GM21717 (cell line): ENCODE results near the gene OR1B1.
"Not testable (repeated sequence)": the region's sequence is repeated elsewhere in the genome, so short reads cannot be mapped to it uniquely, and the experiment has no call there.

Source experiments
- ATAC-seq: cut with Tn5 transposase; IDR thresholded peaks from one replicate; pipeline ENCODE4 v1.9.1; 2021; ENCODE audit warnings: mild to moderate bottlenecking, moderate library complexity; ENCODE audit not compliant: unreplicated experiment

Gene OR1B1

GRCh38 chr9:122657527-122657926 lies at the start of gene OR1B1:
Gene OR1B1 (minus strand): TSS chr9:122657627.
- ATAC-seq: no peak

GRCh38 chr9:122695696-122696095 lies 38.3 kb upstream of the OR1B1 start:
- ATAC-seq: no peak

GRCh38 chr9:122684851-122685250 lies 27.4 kb upstream of the OR1B1 start:
- no peak for ATAC-seq

- ATAC-seq: no peak
Observed at GRCh38 chr9:122672481-122672880, 15.1 kb upstream of the OR1B1 start.

GRCh38 chr9:122661416-122661815 lies 4.0 kb upstream of the OR1B1 start, which contains the start of gene OR1L1:
Gene OR1L1 (plus strand): TSS chr9:122661716. CDS start chr9:122661716, 0 bp downstream.
- no peak for ATAC-seq

- no peak for ATAC-seq
Observed at GRCh38 chr9:122656378-122656777, 1.0 kb downstream of the OR1B1 start.

- ATAC-seq: no peak
Observed at GRCh38 chr9:122642226-122642625, 15.2 kb downstream of the OR1B1 start.

GRCh38 chr9:122619996-122620395 lies 37.4 kb downstream of the OR1B1 start:
- ATAC-seq: no peak

GRCh38 chr9:122614362-122614761 lies 43.1 kb downstream of the OR1B1 start, which contains the start of gene OR1Q1:
Gene OR1Q1 (plus strand): TSS chr9:122614738. CDS start chr9:122614738, 0 bp downstream.
- no peak for ATAC-seq

- ATAC-seq: no peak
Observed at GRCh38 chr9:122609804-122610203, 47.6 kb downstream of the OR1B1 start.

GRCh38 chr9:122606587-122606986 lies 50.8 kb downstream of the OR1B1 start:
- ATAC-seq: no peak

- no peak for ATAC-seq
Observed at GRCh38 chr9:122605691-122606090, 51.7 kb downstream of the OR1B1 start.

GRCh38 chr9:122583284-122583683 lies 74.1 kb downstream of the OR1B1 start, which contains the start of gene OR1L8:
Gene OR1L8 (minus strand): TSS chr9:122583384. CDS start chr9:122568477, 14,907 bp downstream.
- ATAC-seq: not testable (repeated sequence)

GRCh38 chr9:122580360-122580759 lies 77.1 kb downstream of the OR1B1 start:
- ATAC-seq: no peak

- ATAC-seq: no peak
Observed at GRCh38 chr9:122579874-122580273, 77.6 kb downstream of the OR1B1 start.
